ENCODE data around the gene RABGAP1L. TPM values are rescaled to one million over a fixed set of nuclear protein-coding genes. Genes with fewer than 3 reads are reported as not detected.

Gene RABGAP1L
- total RNA-seq, 4 donors from 2014 or later = 31.7 to 49.7 (median 34.3) TPM

DNA sequence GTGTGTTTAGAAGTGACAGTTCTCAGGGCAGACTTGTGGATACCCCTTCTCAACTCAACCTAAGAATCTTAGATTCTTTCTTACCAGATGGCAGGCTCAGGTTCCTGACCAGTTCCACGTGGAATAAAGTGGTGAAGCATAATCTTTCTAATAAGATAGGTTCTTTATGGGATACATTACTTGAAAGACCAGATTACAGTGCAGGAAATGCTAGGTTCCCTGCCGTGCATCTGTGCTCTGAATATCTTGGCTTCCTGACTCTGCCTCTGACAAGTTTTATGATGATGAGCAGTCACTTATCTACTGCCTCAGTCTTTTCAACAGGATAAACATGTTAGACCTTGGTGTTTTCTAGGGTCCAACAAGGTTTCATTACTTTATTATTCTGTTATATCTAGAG is 632.5 kb downstream of the RABGAP1L start:
- no peak for ATAC-seq (ENCODE audit: low FRiP score)
- TF ChIP-seq, protein P1, sequence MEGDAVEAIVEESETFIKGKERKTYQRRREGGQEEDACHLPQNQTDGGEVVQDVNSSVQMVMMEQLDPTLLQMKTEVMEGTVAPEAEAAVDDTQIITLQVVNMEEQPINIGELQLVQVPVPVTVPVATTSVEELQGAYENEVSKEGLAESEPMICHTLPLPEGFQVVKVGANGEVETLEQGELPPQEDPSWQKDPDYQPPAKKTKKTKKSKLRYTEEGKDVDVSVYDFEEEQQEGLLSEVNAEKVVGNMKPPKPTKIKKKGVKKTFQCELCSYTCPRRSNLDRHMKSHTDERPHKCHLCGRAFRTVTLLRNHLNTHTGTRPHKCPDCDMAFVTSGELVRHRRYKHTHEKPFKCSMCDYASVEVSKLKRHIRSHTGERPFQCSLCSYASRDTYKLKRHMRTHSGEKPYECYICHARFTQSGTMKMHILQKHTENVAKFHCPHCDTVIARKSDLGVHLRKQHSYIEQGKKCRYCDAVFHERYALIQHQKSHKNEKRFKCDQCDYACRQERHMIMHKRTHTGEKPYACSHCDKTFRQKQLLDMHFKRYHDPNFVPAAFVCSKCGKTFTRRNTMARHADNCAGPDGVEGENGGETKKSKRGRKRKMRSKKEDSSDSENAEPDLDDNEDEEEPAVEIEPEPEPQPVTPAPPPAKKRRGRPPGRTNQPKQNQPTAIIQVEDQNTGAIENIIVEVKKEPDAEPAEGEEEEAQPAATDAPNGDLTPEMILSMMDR (IDR thresholded peaks at IDR 0.05) = no peak
- no peak for DNase-seq (ENCODE audit: low spot score)

DNA sequence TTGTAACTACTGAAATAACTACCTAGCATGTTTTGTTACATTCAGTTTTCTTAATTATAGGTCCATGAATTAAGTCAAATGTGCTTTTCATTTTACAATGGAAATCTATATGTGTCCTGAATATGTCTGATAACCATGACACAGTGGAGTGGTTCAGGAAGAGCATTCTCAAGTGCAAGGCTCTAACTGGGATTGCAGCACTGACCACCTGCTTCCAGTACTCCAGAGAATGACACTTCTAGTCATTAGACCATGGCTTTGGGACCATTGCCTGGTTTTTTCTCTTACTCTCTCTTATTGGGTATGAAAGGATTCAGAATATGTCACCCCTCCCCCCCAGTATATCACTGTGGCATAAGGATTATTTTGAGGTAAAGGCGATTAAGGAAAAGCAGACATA is 635.5 kb downstream of the RABGAP1L start:
- no peak for DNase-seq (ENCODE audit: low spot score)
- no peak for ATAC-seq (ENCODE audit: low FRiP score)
- TF ChIP-seq, protein P1 (IDR thresholded peaks at IDR 0.05) = no peak

DNA sequence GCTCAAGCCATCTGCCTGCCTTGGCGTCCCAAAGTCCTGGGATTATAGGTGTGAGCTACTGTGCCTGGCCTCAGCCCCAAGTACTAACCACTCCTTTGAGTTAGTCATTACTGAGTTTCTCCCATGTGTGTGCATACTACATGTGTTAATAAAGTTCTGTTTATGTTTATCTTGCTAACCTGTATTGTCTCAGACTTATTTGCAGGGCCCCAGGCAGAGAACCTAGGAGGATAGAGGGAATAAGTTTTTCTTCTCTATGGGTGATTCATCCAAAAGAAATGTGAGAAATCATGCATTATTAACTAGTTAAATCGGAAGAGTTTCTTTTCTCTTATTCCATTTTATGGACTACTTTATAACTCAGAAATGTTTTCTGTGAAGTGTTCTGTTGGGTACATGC is 636.5 kb downstream of the RABGAP1L start:
- ATAC-seq (ENCODE audit: low FRiP score) (no peak), DNase-seq (ENCODE audit: low spot score) (no peak)
- TF ChIP-seq, protein P1 (IDR thresholded peaks at IDR 0.05) = no peak

GRCh38 chr1:174797398-174797797 is 638.1 kb downstream of the RABGAP1L start:
- TF ChIP-seq, protein P1 (IDR thresholded peaks at IDR 0.05) = no peak
- no peak for ATAC-seq (ENCODE audit: low FRiP score)

GRCh38 chr1:174799136-174799479 is 639.8 kb downstream of the RABGAP1L start:
- DNase-seq (ENCODE audit: low spot score) (no peak), ATAC-seq (ENCODE audit: low FRiP score) (no peak)
- TF ChIP-seq, protein P1 (IDR thresholded peaks at IDR 0.05) = no peak

More at GRCh38 chr1:174797398-174797797, 638.1 kb downstream of the RABGAP1L start:
- no peak for DNase-seq (ENCODE audit: low spot score)

GRCh38 chr1:174800216-174800851 is 641.0 kb downstream of the RABGAP1L start:
- DNase-seq (ENCODE audit: low spot score) = peak; percentile 24

GRCh38 chr1:174800876-174801275 is 641.6 kb downstream of the RABGAP1L start:
- TF ChIP-seq, protein P1 (IDR thresholded peaks at IDR 0.05) = no peak
- DNase-seq (ENCODE audit: low spot score) (no peak), ATAC-seq (ENCODE audit: low FRiP score) (no peak)

More at GRCh38 chr1:174800216-174800851, 641.0 kb downstream of the RABGAP1L start:
- TF ChIP-seq, protein P1 (IDR thresholded peaks at IDR 0.05) = no peak
- ATAC-seq (ENCODE audit: low FRiP score) = no peak
